HG03558 (cell line): ENCODE data around the gene ZNF669.

Experiments used
- ATAC-seq: cut with Tn5 transposase; IDR thresholded peaks from one replicate; pipeline ENCODE4 v1.9.1; 2021; ENCODE audit warnings: moderate number of reproducible peaks; ENCODE audit not compliant: unreplicated experiment; ENCODE audit errors: extremely low read depth

ZNF669 gene

GRCh38 chr1:247111700-247112478 lies 7.7 kb upstream of the ZNF669 start:
- ATAC-seq = no peak

GRCh38 chr1:247111259-247111699 lies 7.1 kb upstream of the ZNF669 start:
- no peak for ATAC-seq

- ATAC-seq = no peak
Observed at GRCh38 chr1:247110627-247111258, 6.6 kb upstream of the ZNF669 start.

DNA sequence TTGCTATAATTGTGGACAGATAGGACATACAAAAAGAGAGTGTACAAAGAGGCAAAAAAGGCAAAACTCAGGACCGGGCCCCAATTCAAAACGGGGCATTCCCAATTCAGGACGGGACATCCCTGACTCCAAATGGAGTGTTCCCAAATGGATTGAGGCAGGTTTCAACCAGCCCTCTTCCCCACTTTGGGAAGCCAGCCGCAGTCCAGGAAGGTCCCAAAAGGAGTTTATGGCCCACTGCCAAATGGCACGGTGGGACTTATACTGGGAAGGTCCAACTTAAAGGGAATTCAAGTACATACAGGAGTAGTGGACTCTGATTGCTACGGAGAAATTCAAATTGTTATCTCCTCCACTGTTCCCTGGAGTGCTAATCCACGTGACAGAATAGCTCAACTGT lies 3.5 kb upstream of the ZNF669 start:
- no peak for ATAC-seq

DNA sequence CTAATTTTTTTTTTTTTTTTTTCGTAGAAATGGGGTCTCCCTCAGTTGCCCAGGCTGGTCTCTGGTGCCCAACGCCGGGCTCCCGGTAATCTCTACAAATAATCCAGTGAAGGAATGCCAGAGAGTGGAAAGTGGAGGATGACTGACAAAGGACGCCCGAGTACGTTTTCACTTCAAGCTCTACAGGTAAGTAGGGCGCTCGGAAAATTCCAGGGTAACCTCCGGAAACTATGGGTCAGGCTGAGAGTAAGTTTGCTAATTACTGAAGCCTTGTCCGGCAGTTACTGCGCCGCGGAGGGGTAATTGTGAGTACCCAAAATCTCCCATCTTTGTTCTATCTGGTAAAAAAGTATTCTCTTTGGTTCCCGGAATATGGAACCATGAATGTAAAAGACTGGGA lies 1.8 kb upstream of the ZNF669 start:
- ATAC-seq = no peak

DNA sequence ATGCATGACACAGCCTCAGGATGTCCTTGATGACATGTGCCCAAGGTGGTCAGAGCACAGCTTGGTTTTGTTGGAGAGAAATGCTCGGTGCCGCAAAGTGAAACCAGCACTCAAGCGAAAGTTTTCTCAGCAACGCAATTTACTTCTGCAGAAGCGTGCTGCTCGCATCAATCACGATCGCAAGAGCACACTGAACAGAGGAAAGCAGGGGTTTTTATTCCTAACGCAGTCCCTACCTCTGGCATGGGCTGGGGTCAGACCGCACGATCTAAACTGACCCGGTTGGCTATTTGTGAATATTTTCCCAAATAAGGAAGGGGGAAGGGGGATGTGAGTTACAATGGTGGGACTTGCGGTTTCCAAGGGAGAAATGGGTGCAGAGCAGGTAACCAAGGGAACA lies 809 bp upstream of the ZNF669 start:
- no peak for ATAC-seq

- no peak for ATAC-seq
Observed at GRCh38 chr1:247102381-247102780, 1.8 kb downstream of the ZNF669 start.

DNA sequence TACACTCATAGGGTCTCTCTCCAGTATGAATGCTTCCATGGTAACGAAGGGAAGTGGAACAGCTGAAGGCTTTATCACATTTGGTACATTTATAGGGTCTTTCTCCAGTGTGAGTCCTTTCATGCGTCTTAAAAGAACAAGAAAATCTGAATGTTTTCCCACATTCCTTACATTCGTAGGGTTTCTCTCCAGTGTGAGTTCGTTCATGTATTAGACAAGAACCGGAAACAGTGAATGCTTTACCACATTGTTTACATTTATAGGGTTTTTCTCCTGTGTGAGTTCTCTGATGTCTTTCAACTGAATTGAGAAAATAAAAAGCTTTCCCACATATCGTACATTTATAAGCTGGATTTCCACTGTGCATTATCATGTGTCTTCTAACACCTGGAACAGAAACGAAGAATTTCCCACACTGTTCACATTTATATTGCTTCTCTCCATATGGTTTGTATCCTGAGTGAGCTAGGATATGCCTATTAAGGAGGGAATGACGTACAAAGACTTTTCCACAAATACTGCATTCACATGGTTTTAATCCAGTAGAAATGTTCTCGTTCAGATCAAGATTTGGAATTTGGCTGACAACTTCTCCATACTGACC lies 3.4 kb downstream of the ZNF669 start:
- no peak for ATAC-seq

DNA sequence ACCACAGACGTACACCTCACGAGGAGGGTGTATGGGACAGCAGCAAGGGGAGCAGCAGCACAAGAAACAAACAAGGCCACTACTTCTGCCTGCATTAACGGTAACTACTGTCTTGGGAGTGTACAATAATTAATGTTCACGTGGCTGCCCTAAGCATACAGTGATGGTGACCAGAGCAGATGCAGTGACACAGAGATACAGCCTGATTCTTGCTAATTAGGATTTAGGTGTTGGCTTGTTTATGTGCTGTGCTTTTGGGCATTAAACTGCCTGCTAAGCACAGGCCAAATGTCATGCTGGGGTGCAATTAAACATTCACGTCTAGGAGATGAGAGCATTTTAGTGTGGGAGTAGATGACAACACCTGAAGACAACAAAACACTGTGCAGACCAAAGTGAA lies 7.2 kb downstream of the ZNF669 start:
- no peak for ATAC-seq

GRCh38 chr1:247096544-247096943 lies 7.6 kb downstream of the ZNF669 start:
- ATAC-seq = no peak

DNA sequence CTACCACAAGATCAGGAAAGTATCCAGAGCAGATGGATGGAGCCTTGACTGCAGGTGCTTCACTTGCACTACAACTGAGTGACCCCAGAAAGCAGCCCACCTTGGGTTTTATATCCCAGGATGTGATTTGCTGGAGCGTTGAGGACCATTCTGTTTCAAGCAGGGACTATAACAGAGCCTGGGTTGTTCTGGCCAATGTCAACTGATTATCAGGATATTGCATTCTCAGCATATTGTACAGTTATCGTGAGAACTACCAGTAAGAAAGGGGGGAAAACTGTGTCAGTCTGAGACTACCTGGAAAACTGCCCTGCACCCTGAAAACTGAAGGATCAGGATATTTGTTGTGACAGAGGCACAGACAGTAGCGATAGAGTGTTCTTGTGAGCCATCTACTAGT lies 8.0 kb downstream of the ZNF669 start:
- ATAC-seq = no peak

GRCh38 chr1:247090455-247090854 lies 13.7 kb downstream of the ZNF669 start:
- ATAC-seq = no peak

GRCh38 chr1:247089616-247090375 lies 14.4 kb downstream of the ZNF669 start:
- no peak for ATAC-seq

GRCh38 chr1:247088967-247089366 lies 15.2 kb downstream of the ZNF669 start:
- no peak for ATAC-seq

DNA sequence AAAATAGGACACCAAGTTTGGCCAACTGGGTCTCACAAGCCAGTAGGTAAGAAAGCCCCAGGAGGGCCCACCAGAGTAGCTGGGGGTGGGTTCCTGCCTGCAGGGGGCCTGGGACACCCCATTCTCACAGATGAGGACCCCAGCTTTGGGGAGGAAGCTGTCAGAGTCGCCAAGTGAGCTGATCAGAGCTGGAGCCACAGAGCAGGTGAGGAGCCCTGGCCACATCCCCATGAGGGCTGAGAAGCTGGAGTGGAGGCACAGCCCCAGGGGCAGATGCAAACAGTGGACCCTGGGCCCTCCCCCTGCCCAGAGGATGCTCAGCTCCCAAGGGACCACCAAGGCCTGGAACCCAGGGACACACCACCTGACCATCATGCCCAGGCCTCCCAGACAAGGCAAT lies 16.9 kb downstream of the ZNF669 start:
- ATAC-seq = no peak

DNA sequence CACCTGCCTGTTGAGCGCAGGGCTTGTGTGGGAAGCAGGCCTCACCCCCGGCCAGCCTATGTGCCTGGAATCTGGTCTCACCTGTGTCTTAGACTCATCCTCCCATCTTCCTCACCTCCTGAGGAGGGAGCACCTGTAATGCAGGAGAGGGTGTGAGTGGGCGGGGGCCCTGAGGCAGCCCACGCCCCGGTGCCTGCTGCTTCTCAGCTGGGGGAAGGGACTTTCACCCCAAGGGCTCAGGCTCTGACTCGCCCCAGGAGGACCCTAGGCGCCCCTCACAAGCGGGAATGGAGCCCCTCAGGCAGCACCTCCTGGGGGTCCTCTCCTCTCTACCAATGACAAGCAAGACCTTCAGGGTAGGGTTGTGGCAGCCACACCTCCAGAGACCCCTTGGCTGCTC lies 18.8 kb downstream of the ZNF669 start:
- ATAC-seq = no peak

DNA sequence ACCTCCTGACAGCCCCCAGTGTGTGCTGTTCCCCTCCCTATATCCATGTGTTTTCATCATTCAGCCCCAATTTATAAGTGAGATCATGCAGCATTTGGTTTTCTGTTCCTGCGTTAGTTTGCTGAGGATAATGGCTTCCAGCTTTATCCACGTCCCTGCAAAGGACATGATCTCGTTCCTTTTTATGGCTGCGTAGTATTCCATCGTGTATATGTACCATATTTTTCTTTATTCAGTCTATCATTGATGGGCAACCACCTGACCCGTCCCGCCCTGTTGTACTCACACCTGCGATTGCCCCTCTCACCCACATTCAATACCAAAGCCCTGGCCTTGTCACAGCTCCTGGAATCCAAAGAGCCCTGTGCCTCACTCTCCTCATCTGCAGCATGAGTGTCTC lies 19.4 kb downstream of the ZNF669 start:
- no peak for ATAC-seq

DNA sequence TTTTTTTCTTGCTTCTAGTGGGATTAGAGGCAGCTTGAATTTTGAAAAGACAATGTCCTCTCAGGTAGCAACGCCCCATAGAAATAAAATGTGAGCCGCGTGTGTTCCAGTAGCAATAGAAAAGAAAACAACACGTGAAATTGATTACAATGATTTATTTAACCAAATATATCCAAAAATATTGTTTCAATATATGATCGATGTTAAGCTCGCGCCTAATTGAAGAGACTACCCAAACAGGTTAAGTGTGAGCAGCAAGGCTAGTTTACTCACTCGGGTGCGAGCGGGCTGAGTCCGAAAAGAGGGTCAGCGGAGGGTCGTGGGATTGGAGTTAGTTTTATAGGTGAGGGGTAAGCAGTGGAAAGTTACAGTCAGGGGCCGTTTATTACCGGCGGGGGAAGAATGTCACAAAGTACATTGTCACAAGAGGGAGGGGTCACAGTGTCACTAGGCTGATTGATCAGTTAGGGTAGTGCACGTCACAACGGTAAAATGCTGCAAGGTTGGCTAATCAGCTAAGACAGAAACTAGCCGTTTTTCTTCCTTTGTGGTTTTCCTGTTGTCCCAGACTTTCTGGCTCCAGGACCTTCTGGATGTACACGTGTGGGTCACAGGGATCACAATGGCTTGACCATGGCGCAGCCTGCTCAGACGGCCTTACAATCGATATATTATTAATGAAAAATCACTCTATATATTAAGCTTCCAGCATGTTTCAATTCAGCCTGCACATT lies 24.8 kb downstream of the ZNF669 start:
- no peak for ATAC-seq

GRCh38 chr1:247078258-247079140 lies 25.7 kb downstream of the ZNF669 start, which contains the start of gene ZNF670:
ZNF670 (minus strand) TSS chr1:247078811; CDS start chr1:247078596, 215 bp downstream.
- peak; percentile 98 for ATAC-seq
